GM19328 (cell line): ENCODE data around the gene SHISA9.

Experiments
- ATAC-seq: cut with Tn5 transposase; IDR thresholded peaks from one replicate; pipeline ENCODE4 v1.9.1; 2021; ENCODE audit warnings: mild to moderate bottlenecking, moderate library complexity; ENCODE audit not compliant: unreplicated experiment

Gene SHISA9

GRCh38 chr16:13012601-13013000, 111.2 kb downstream of the SHISA9 start:
- ATAC-seq = no peak

GRCh38 chr16:13013043-13013442, 111.6 kb downstream of the SHISA9 start:
- no peak for ATAC-seq

DNA sequence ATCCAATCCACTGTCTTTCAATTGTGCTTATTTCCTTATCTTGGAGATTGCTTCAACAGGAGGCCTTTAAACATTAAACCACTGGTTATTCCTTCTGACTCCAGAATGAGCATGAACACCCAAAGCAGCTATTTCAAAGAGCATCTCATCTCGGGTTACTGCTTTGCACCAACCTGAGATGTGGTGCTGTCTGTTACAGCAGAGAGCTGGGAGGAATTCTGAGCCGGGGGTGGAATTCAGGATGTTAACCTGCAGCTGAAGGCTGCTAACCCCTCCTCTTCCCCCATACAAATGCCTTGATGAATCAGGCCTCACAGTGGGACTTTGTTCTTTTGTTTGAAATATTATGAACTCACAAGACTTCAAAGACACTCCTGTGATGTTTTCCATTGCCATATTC, 113.1 kb downstream of the SHISA9 start:
- ATAC-seq = no peak

DNA sequence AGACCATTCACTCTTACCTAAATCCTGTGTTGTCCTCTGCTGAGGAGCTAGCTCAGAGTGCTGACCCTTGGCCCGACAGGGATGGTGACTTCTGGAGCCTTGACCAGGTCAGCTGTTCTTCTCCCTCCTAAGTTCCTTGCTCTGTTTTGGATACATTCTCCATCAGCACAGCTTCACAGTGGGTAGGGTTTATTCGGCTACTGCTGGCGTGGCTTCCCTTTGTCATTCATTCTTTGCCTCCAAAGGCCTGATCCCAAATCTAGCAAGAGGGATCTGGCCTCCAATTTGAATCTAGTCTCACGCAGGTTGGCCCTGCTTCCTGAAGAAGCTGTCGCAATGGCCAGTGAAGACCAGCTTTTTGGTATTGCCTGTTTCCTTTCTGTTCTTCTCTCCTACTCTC, 116.6 kb downstream of the SHISA9 start:
- no peak for ATAC-seq

DNA sequence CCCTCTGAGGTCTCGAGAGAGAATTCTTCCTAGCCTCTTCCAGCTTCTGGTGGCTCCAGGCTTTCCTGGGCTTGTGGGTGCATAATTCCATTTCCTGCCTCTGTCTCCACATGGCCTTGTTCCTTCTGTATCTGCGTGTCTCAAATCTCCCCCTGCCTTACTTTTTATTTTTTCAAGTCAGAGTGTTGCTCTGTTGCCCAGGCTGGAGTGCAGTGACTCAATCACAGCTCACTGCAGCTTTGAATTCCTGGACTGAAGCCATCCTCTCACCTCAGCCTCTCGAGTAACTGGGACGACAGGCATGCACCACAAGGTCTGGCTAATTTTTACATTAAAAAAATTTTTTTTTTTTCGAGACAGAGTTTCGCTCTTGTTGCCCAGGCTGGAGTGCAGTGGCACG, 120.6 kb downstream of the SHISA9 start:
- ATAC-seq = no peak

DNA sequence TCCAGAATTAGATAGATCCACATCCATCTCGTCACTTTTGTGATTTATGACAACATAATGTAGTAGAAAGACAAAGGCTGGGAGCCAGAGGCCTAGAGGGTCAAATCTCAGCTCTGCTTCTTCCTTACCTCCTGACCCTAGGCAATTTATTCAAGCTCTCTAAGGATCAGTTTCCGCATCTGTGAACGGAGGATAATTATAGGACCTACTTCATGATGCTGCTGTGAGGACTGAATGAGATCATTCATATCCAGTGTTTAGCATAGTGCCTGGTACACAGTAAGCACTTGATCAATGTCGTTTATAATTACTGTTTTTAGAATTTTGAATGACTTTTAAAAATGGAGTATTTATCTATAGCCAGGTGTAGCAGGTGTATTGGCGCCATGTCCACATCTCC, 128.4 kb downstream of the SHISA9 start:
- no peak for ATAC-seq

DNA sequence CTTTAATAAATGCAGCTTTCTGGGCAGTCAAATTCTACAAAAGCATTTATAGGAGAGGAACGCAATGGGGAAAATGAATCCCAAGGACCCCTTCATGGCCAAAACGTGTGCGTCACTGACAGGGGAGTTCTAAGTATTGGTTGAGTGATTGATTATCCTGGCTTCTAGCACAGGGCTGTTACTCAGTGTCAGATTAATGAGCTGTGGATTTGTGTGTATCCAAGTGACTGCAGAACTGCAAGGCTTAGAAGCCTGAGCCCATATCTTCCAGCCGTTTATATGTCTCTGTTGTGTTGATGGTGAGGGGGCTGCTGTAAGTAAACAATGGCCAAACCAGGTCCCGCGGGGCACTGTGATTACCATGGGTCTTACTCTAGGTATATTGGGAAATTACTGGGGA, 129.4 kb downstream of the SHISA9 start:
- ATAC-seq = no peak

DNA sequence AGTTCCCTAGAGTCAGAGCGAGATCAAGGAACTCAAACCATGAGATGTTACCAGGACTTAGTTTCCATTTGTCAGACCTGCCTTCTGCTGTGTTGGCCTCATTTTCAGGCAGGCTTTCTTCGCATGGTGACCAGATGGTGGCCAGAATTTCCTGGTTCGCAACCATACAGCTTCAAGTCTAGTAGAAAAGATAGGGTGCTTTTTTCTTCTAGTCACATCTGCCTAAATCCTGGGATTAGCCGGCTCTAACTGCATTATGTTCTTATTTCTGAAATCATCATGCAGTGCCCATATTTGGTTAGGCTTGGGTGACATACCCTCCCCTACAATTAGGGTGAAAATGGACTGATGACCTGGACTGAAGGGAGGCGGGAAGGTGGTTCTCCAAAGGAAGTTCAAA, 131.5 kb downstream of the SHISA9 start:
- ATAC-seq = no peak

DNA sequence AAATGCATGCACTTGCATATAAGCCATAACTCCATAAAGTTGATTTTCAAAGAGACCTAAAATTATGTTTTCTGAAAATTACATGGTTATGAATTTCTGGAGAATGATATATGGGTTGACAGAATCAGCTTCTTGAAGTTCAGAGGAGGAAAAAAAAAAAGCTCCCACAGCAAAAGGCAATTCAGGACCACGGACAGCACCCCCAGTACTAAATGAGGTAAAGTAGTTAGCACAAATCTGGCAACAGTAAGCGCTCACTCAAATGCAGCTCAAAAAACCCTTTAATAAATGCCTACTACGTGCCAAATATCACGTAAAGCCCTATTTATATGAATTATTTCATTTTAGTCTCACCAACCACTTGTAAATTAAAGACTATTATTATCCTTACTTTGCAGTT, 135.2 kb downstream of the SHISA9 start:
- ATAC-seq = no peak

DNA sequence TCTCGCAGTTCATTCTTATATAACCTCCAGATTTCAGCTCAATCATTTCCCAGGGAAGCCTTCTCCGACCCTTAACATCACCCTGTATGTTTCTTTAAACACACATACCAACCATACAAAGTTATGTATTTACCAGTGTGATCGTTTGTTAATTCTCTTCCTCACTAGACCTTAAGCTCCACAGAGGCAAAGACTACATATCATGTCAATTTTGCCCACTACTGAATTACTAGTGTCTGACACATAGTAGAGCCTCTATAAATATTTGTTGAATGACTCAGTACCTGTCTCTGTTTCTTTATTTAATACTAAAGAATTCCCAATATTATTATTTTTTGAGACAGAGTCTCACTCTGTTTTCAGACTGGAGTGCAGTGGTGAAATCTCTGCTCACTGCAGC, 137.2 kb downstream of the SHISA9 start:
- ATAC-seq = no peak

GRCh38 chr16:13039526-13039925, 138.1 kb downstream of the SHISA9 start:
- no peak for ATAC-seq

DNA sequence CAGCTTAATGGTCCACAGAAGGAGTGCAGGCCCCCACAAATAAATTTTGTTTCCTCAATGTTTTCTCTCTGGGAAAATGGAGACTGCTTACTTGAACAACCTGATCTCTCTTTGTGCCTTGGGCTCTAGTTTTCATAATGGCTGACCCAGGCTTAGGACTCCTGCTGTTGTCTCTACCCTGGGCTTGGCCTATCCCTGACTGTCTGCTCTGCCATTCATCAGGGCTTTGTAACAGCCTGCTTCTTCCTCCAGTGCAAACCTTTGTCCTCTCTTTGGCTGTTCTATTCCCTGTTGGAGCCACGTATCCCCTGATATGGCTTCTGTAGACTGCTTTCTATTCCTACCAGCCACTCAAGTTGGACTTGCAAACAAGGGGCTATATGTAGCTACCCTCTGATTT, 139.8 kb downstream of the SHISA9 start:
- ATAC-seq = no peak

GRCh38 chr16:13041646-13042290, 140.4 kb downstream of the SHISA9 start:
- ATAC-seq = no peak

DNA sequence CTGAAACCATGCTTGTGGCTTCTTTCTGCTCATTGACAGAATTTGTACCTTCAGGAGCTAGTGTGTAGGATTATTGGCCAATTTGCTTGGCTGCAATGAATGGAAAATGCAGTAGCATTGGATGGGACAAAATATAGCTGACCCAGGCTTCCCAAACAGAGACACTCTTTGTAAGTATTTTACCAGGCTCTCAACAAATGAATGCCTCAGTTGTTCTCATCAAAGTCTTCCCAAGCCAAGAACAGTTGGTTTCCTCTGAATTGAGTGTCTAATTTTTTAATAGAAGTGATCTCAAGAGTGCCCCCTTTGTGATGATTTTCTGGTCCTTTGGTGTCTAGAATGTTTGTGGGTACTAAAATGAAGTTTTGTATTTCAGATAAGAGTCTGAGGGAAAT, 140.9 kb downstream of the SHISA9 start:
- no peak for ATAC-seq

DNA sequence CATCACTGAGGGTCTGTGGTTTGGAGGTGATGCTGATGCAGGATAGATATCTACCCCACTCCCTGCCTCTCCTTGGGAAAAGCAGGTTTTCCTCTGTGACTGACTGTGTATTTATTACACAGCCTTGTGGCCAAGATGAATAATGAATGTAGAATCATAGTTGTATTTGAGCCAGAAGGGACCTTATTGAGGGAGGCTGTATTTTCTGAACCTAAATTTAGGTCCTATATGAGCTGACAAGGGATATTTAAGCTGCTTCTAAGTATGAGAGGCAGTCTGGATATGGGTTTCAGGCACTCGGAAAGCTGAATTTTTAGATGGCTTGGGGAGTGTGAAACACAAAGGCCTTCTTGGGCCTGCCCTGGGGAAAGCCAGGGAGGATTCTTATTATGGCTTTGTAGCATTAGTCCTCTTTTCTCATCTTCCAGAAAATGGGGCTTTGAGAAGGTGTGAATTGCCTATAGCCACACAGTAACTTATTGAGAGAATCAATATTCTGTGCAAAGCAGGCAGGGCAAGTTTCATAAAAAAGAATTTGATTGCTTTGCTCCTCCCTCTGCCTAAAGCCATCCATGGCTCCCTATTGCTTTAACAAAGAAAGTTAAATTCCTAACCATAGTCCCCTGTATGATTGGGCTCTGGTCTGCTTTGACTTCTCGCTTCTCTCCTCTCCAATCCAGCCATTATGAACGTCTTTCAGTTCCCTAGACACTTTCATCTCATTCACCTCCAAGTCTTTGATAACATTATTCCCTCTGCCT, 144.8 kb downstream of the SHISA9 start:
- ATAC-seq = no peak

DNA sequence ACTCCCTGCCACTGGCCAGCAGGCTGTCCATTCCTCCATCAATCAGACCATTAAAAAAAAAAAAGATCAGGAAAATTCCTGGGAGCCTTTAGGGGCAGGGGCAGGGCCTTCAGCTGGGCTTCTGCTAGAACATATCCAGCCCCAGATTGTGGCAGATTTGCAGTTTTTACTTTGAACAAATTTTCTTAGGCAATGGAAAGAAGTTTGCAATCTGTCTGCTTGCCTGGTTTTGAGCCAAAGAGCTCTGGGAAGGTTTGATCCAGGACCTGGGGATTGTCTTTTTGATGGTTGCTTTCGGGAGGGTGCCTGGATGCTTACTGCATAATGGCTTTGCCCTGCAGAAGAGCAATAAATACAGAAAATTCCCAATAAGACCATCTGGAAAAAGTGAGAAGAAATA, 145.9 kb downstream of the SHISA9 start:
- ATAC-seq = no peak

DNA sequence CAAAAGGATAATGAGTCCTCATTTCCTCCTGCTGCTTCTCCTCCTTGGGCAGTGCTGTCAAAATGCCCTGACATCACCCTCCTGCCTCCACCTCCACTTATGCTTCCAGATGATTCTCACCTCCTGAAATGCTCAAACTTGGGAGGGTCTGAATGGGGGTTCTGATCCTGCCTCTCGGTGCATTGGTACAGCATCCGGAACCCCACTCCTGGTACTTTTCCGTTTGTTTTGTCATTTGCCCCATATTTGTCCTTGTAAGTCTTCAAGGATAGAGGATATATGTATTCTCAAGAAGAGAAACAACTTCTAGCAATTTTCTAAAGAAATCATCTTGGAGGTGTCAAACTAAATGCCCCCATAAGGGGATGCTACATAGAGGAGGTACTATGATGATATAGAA, 148.3 kb downstream of the SHISA9 start:
- no peak for ATAC-seq

DNA sequence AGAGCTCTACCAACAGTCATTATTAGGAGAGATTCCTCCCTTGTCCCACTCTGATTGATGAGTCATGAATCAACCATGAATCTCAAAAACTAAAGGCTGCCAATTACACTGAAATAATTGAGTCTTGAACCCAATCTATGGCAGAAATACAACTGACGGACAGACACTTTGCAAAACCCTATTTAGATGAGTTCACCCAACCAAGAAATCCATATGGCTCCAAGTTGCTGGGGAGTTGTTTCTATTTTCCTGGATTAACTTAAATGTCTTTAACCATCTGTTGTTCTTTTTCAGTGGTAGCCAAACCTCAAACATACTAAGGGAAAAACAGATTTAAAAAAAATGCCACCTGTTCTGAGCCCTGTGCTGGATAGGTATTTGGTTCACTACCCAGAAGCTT, 151.0 kb downstream of the SHISA9 start:
- ATAC-seq = no peak

DNA sequence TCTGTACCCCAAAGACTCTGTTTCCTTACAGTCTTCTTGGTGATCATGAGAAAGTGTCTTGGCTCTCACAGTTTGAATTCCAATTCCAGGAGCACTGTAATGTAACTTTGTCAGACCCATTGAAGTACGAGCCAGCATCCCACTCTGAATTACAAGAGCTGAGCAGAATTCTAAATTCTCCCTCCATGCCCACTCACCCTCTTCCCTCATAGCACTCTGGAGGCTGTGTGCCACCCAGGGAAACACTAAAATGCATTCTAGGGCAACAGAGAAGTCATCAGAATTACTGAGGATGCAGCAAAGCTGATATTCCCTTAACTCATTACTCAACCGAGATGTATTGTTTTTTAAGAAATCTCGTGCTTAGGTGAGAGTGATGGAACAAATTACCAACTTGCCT, 154.1 kb downstream of the SHISA9 start:
- no peak for ATAC-seq

DNA sequence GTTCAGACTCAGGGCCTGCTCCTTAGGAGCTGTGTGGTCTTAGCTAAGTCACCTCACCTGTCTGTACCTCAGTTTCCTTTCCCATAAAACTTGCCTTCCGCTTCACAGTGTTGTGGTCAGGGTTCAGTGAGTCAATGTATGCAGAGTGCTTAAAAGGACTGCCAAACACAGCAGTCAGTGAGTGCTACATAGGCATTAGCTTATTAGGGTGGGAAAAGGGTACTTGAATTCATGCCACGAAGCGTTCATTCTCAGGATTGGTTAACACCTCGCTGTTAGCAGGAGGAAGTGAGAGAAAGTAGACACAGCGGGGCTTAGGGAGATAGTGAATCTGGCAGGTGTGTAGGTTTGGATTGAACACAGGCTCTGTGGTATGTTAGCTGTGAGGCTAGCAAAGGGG, 155.2 kb downstream of the SHISA9 start:
- no peak for ATAC-seq

DNA sequence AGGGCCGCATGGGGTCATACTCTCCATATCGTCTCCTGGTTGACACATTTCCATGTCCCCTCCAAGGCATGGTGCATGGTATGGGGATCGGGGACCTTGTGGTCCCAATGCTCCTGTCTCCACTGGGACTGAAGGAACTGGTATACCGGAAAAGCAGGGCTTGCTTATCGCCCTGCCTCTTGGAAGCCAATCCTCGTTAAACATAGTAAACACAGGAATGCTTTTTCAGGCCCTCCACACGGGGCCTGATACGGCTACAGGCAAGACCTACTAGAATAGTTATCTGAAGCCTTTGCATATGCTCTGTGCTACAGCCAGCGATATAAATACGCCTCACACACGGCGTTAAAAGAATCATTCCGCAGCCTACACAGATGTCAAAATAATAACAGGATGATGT, 159.5 kb downstream of the SHISA9 start:
- ATAC-seq = no peak

DNA sequence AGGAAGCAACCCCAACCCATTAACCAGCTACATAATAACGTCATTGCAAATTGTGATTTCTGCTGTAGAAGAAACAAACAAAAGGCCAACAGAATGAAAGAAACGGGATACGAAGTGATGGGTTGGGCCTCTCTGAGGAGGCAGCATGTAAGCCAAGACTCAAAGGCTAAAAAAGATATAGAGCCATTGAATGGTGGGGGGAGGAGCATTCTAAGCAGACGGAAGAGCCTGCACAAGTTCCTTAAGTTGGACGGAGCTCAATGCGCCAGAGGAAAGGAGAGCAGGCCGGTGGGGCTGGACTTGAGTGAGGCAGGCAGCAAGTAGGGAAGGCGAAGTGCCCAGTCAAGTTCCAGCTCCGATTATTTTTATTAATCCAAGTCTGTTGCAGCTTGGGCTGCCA, 160.3 kb downstream of the SHISA9 start:
- no peak for ATAC-seq

- ATAC-seq = no peak
Measured at GRCh38 chr16:13062219-13062618, 160.8 kb downstream of the SHISA9 start.
